Measurements from ENCODE around the gene DDX1. TPM values are rescaled to one million over a fixed set of nuclear protein-coding genes. Genes with fewer than 3 reads are reported as not detected.

DDX1 gene
- total and polyA plus RNA-seq, 2 of the 4 experiments (the other 2 are of a cell fraction): 73.6 to 74.9 TPM

DNA sequence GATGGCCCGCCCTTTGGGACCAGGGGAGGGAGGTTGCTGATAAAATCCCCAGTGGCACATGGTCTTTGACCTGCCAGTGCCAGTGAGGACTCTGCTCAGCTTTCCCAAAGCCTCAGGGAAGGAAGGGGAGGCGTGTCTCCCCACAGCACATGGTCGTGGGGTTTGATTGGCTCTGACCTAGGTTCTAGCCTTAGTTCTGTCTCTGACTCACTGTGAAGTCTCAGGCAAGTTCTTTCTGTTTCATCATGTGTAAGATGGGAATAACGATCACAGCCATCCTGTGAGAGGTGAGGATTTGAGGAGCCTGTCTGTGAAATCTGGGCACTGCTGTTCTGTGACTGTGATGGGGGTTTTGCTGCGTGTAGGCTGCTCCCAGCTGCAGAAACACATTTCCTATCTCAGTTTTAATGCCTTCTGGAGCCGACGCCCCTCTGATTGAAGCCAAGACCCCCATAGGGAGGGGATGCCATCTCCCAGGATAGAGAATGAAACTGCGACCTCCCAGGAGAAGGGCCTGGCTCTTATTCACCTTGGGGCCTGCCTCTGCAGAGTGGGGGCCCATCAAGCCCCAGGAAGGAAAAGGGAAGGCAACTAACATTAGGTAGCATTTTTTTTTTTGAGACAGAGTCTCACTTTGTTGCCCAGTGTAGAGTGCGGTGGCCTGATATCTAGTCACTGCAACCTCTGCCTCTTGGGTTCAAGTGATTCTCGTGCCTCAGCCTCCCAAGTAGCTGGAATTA is 84.0 kb downstream of the DDX1 start:
- H3K18ac ChIP-seq (ENCODE audit: low read depth, low read length): no peak overlapping the region
- H3K23ac ChIP-seq (ENCODE audit: low read depth, low read length): no peak overlapping the region
- no peak overlapping the region for H3K56ac ChIP-seq (ENCODE audit: extremely low read depth, insufficient read depth, low read length)
- dilution Hi-C loops (cut with HindIII; ENCODE audit: low sequenced_read_pairs, unreplicated experiment) (no loop called here), in situ Hi-C loops (cut with MboI; ENCODE audit: low sequenced_read_pairs) (no loop called here), intact Hi-C loops (cut with micrococcal nuclease) (no loop called here)
- H3K9me1 ChIP-seq (ENCODE audit: insufficient read depth, low read length): no peaks in the 10 kb centered on the region
- no peak overlapping the region for H3K27ac ChIP-seq (ENCODE audit: insufficient read depth, low read length)
- H3K4me1 ChIP-seq (ENCODE audit: control insufficient read depth, insufficient read depth, low read length): no peaks in the 10 kb centered on the region
- H2BK120ac ChIP-seq (ENCODE audit: low read depth, low read length): no peak overlapping the region
- H3K4me3 ChIP-seq (ENCODE audit: insufficient read depth, low read depth, low read length): no peak overlapping the region
- H2AFZ ChIP-seq (replicated peaks; ENCODE audit: low read length, poor library complexity): no peak overlapping the region
- no peak overlapping the region for H2AK5ac ChIP-seq (ENCODE audit: low read depth, low read length)
- no peak overlapping the region for H3K14ac ChIP-seq (replicated peaks; ENCODE audit: low read depth, low read length)
- H4K91ac ChIP-seq (ENCODE audit: insufficient read depth, low read depth, low read length): no peak overlapping the region
- no peak overlapping the region for H2BK20ac ChIP-seq (ENCODE audit: low read depth, low read length)
- no peak overlapping the region for H3K9ac ChIP-seq (ENCODE audit: low read depth, low read length)
- no peaks in the 10 kb centered on the region for H3K36me3 ChIP-seq (ENCODE audit: control insufficient read depth, insufficient read depth, low read length)
- no peak overlapping the region for H3K4me2 ChIP-seq (ENCODE audit: low read depth, low read length)
- no peak for DNase-seq
- no peaks in the 10 kb centered on the region for H3K27me3 ChIP-seq (ENCODE audit: control insufficient read depth, insufficient read depth, low read length)
- TF ChIP-seq POLR2A (IDR thresholded peaks at IDR 0.05; ENCODE audit: low read depth, low read length) (no peak), CEBPB (IDR thresholded peaks at IDR 0.05; ENCODE audit: low read depth, low read length) (no peak), BHLHE40 (IDR thresholded peaks at IDR 0.05; ENCODE audit: low read depth, low read length) (no peak), CHD1 (IDR thresholded peaks at IDR 0.05; ENCODE audit: low read depth, low read length) (no peak), MAZ (IDR thresholded peaks at IDR 0.05; ENCODE audit: borderline replicate concordance, low read depth, low read length) (no peak), MXI1 (IDR thresholded peaks at IDR 0.05; ENCODE audit: borderline replicate concordance, low read depth, low read length) (no peak), FOS (IDR thresholded peaks at IDR 0.05; ENCODE audit: low read depth, low read length) (no peak), MAFK (IDR thresholded peaks at IDR 0.05; ENCODE audit: low read depth, low read length) (no peak), SMC3 (IDR thresholded peaks at IDR 0.05; ENCODE audit: low read depth, low read length) (no peak), NFE2L2 (IDR thresholded peaks at IDR 0.05; ENCODE audit: low read depth, low read length) (no peak), RCOR1 (IDR thresholded peaks at IDR 0.05; ENCODE audit: insufficient replicate concordance, low read length) (no peak)
- TF ChIP-seq, protein P1, sequence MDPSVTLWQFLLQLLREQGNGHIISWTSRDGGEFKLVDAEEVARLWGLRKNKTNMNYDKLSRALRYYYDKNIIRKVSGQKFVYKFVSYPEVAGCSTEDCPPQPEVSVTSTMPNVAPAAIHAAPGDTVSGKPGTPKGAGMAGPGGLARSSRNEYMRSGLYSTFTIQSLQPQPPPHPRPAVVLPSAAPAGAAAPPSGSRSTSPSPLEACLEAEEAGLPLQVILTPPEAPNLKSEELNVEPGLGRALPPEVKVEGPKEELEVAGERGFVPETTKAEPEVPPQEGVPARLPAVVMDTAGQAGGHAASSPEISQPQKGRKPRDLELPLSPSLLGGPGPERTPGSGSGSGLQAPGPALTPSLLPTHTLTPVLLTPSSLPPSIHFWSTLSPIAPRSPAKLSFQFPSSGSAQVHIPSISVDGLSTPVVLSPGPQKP (IDR thresholded peaks at IDR 0.05; ENCODE audit: borderline replicate concordance, low read depth, low read length): no peak
- no TSS peak for BruUV-seq (replicated peaks)
- H2AK9ac ChIP-seq (replicated peaks; ENCODE audit: low read depth, low read length, poor library complexity): no peak overlapping the region
- H2BK15ac ChIP-seq (ENCODE audit: low read depth, low read length): no peak overlapping the region
- H4K5ac ChIP-seq (ENCODE audit: low read depth, low read length): no peak overlapping the region
- no peak for ATAC-seq (ENCODE audit: low read depth)
- CTCF ChIA-PET: no interaction called here
- H4K20me1 ChIP-seq (ENCODE audit: insufficient read depth, low read length): no peaks in the 10 kb centered on the region
- no peaks in the 10 kb centered on the region; the same call in 1 of the 2 replicates for H3K9me3 ChIP-seq (ENCODE audit: control insufficient read depth, insufficient read depth, low read length)
- no peaks in the 10 kb centered on the region for H3K79me1 ChIP-seq (ENCODE audit: low read depth in 1 of 2, low read length in 2 of 2)
- H2BK5ac ChIP-seq (ENCODE audit: low read depth, low read length, poor library complexity, severe bottlenecking): no peak overlapping the region
- WGBS, 2 experiments (ENCODE audit: extremely low coverage in 2 of 2, insufficient read length in 1 of 2): no CpG with 5 or more reads among the region's 10 CpGs
- no peak overlapping the region for H4K8ac ChIP-seq (ENCODE audit: low read depth in 2 of 2, low read length in 2 of 2)
- H3K4ac ChIP-seq (ENCODE audit: low read depth, low read length): no peak overlapping the region
- POLR2A ChIA-PET (ENCODE audit: unreplicated experiment): no interaction called here

Data from IMR-90 (cell line).